Suprapubic skin (tissue), 4 donors: ENCODE data around the gene SLC4A1.

Source experiments
- EP300 ChIP-seq: sonication (generic); formaldehyde crosslinking; IDR thresholded peaks from one replicate; pipeline ENCODE4 v1.6.1; 2017; ENCODE audit warnings: antibody characterized with exemption
- POLR2A ChIP-seq, 2 donors: fragments of 450-650 bp; IDR thresholded peaks; one replicate each; pipeline ENCODE4 v1.6.1; 2017; ENCODE audit warnings: antibody characterized with exemption in 2 of 2, mild to moderate bottlenecking in 2 of 2, moderate library complexity in 2 of 2
- POLR2AphosphoS5 ChIP-seq, 3 donors: sonication (generic); formaldehyde crosslinking; IDR thresholded peaks; one replicate each; pipeline ENCODE4 v1.6.1; 2017; ENCODE audit warnings: antibody characterized with exemption in 3 of 3
- TF ChIP-seq, protein P1 (sequence below), 2 donors: fragments of 200-600 bp in 1 of 2; fragments of 450-650 bp in 1 of 2; sonication (generic) in 1 of 2; IDR thresholded peaks; one replicate each; pipeline ENCODE4 v1.5.1; 2016 to 2019; ENCODE audit warnings: antibody characterized with exemption in 2 of 2, mild to moderate bottlenecking in 1 of 2, moderate library complexity in 1 of 2

DNA sequence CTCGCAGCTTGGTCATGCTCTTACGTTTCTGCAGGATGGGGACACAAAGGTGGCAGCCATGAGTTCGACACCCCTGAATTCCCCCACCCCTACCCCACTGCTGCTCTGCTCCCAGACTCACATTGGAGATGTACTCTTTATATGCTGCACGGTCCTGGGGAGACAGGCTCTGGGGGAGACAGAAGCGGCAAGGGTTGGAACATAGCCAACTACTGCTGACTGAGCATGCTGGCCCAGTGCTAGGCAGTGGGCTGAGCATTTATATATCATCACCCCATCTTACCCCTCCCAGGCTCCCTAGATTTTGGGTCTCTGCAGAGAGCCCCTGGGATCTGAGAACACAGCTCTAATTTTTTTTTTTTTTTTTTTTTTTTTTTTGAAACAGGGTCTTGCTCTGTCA is 60.2 kb downstream of the SLC4A1 start:
- TF ChIP-seq, protein P1, sequence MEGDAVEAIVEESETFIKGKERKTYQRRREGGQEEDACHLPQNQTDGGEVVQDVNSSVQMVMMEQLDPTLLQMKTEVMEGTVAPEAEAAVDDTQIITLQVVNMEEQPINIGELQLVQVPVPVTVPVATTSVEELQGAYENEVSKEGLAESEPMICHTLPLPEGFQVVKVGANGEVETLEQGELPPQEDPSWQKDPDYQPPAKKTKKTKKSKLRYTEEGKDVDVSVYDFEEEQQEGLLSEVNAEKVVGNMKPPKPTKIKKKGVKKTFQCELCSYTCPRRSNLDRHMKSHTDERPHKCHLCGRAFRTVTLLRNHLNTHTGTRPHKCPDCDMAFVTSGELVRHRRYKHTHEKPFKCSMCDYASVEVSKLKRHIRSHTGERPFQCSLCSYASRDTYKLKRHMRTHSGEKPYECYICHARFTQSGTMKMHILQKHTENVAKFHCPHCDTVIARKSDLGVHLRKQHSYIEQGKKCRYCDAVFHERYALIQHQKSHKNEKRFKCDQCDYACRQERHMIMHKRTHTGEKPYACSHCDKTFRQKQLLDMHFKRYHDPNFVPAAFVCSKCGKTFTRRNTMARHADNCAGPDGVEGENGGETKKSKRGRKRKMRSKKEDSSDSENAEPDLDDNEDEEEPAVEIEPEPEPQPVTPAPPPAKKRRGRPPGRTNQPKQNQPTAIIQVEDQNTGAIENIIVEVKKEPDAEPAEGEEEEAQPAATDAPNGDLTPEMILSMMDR (IDR thresholded peaks at IDR 0.05), result no peak
- no peak for TF ChIP-seq POLR2AphosphoS5 (IDR thresholded peaks at IDR 0.05)
- TF ChIP-seq POLR2A (IDR thresholded peaks at IDR 0.05), result no peak
- TF ChIP-seq EP300, result no peak
